H1 (cell line): ENCODE measurements around the gene NMB.

ENCODE experiments used
- CBX5 ChIP-seq: fragments of 300-800, 300-1000 bp; sonication (generic); IDR thresholded peaks from 2 replicates; pipeline ENCODE4 v1.7.1; 2016; ENCODE audit warnings: antibody characterized with exemption, low read length, low read depth
- CBX8 ChIP-seq: fragments of 300-800, 300-1000 bp; sonication (generic); IDR thresholded peaks from 2 replicates; pipeline ENCODE4 v1.7.1; 2016; ENCODE audit warnings: low read depth, low read length, borderline replicate concordance
- CHD1 ChIP-seq: IDR thresholded peaks from 2 replicates; pipeline ENCODE4 v1.6.1; 2012; ENCODE audit warnings: low read depth, low read length, improper control_type of control experiment
- CTBP2 ChIP-seq: IDR thresholded peaks from 2 replicates; pipeline ENCODE4 v1.7.0; 2011; ENCODE audit warnings: borderline replicate concordance, mild to moderate bottlenecking, moderate library complexity, mixed read lengths, low read length; ENCODE audit not compliant: insufficient read depth, insufficient read length
- EZH2 ChIP-seq: fragments of 200-600 bp; sonication (generic); IDR thresholded peaks from 2 replicates; pipeline ENCODE4 v1.7.1; 2012; ENCODE audit warnings: low read depth, mild to moderate bottlenecking, moderate library complexity, low read length, inconsistent platforms; ENCODE audit not compliant: severe bottlenecking
- MAFK ChIP-seq: IDR thresholded peaks from 2 replicates; pipeline ENCODE4 v1.6.1; 2012; ENCODE audit warnings: low read depth, mild to moderate bottlenecking, improper control_type of control experiment, low read length
- NRF1 ChIP-seq: IDR thresholded peaks from 2 replicates; pipeline ENCODE4 v1.6.1; 2011; ENCODE audit warnings: mild to moderate bottlenecking, low read depth, low read length, improper control_type of control experiment
- POLR2A ChIP-seq, 2 experiments: IDR thresholded peaks; 1 replicate in 1 of 2; 2 replicates in 1 of 2; pipeline ENCODE4 v1.6.1; 2011; ENCODE audit warnings: low read depth in 2 of 2, low read length in 2 of 2, mild to moderate bottlenecking in 2 of 2; ENCODE audit errors: control extremely low read depth in 1 of 2
- RAD21 ChIP-seq, 2 experiments: IDR thresholded peaks in 1 of 2; conservative IDR thresholded peaks in 1 of 2; 2 replicates each; pipeline ENCODE4 v1.6.1; 2011; ENCODE audit warnings: low read depth in 2 of 2, low read length in 2 of 2, improper control_type of control experiment in 1 of 2, inconsistent platforms in 1 of 2, mild to moderate bottlenecking in 1 of 2, moderate library complexity in 1 of 2
- RFX5 ChIP-seq: IDR thresholded peaks from 2 replicates; pipeline ENCODE4 v1.6.1; 2011; ENCODE audit warnings: low read depth, low read length, improper control_type of control experiment, borderline replicate concordance
- TAF1 ChIP-seq: IDR thresholded peaks from 2 replicates; pipeline ENCODE4 v1.6.1; 2011; ENCODE audit warnings: mild to moderate bottlenecking, low read depth, low read length
- TBP ChIP-seq: IDR thresholded peaks from 2 replicates; pipeline ENCODE4 v1.6.1; 2011; ENCODE audit warnings: low read depth, low read length, improper control_type of control experiment
- TF ChIP-seq, protein P1 (sequence below), 3 experiments: IDR thresholded peaks; 1 replicate in 2 of 3; 2 replicates in 1 of 3; pipeline versions ENCODE4 v1.5.1 to v1.6.1; 2011; ENCODE audit warnings: low read length in 3 of 3, mild to moderate bottlenecking in 3 of 3, inconsistent platforms in 2 of 3, low read depth in 1 of 3, moderate library complexity in 1 of 3; ENCODE audit not compliant: insufficient read depth in 1 of 3; ENCODE audit errors: control extremely low read depth in 1 of 3

GRCh38 chr15:84661001-84661400 lies 3.0 kb upstream of the NMB start:
- no peak for TF ChIP-seq MAFK
- no peak for TF ChIP-seq CHD1
- TF ChIP-seq TAF1 = no peak
- TF ChIP-seq RAD21 (IDR thresholded peaks at IDR 0.05 in 1 of 2, conservative IDR thresholded peaks at IDR 0.05 in 1 of 2; ENCODE audit: low read depth in 2 of 2, low read length in 2 of 2) = no peak
- no peak for TF ChIP-seq NRF1
- TF ChIP-seq EZH2 = no peak
- TF ChIP-seq CTBP2 = no peak
- TF ChIP-seq TBP = no peak
- TF ChIP-seq CBX5 = no peak
- TF ChIP-seq, protein P1, sequence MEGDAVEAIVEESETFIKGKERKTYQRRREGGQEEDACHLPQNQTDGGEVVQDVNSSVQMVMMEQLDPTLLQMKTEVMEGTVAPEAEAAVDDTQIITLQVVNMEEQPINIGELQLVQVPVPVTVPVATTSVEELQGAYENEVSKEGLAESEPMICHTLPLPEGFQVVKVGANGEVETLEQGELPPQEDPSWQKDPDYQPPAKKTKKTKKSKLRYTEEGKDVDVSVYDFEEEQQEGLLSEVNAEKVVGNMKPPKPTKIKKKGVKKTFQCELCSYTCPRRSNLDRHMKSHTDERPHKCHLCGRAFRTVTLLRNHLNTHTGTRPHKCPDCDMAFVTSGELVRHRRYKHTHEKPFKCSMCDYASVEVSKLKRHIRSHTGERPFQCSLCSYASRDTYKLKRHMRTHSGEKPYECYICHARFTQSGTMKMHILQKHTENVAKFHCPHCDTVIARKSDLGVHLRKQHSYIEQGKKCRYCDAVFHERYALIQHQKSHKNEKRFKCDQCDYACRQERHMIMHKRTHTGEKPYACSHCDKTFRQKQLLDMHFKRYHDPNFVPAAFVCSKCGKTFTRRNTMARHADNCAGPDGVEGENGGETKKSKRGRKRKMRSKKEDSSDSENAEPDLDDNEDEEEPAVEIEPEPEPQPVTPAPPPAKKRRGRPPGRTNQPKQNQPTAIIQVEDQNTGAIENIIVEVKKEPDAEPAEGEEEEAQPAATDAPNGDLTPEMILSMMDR (IDR thresholded peaks at IDR 0.05; ENCODE audit: control extremely low read depth in 1 of 3, insufficient read depth in 1 of 3, low read depth in 1 of 3, low read length in 3 of 3) = no peak
- no peak for TF ChIP-seq POLR2A (IDR thresholded peaks at IDR 0.05; ENCODE audit: control extremely low read depth in 1 of 2, low read depth in 2 of 2, low read length in 2 of 2)
- no peak for TF ChIP-seq CBX8
- no peak for TF ChIP-seq RFX5
